Tibial nerve (tissue), 4 donors: ENCODE data around the gene ATN1. TPM values are rescaled to one million over a fixed set of nuclear protein-coding genes. Genes with fewer than 3 reads are reported as not detected.
A peak's percentile ranks its signal among the peaks of the same experiment; 100 is the strongest.

ENCODE experiments used
- DNase-seq, 2 donors: peaks; one replicate each; pipeline ENCODE4 v3.0.0-alpha.2; 2019; ENCODE audit warnings: low spot score in 2 of 2
- H3K27ac ChIP-seq, 4 donors: fragments of 200-600 bp; sonication (generic) in 3 of 4; one replicate each; pipeline ENCODE4 v1.5.1; 2017 to 2019; ENCODE audit warnings: mild to moderate bottlenecking in 1 of 4
- H3K27me3 ChIP-seq, 2 donors: fragments of 200-600 bp; sonication (generic) in 1 of 2; one replicate each; pipeline versions ENCODE4 v1.5.1 to v1.6.0; 2017 to 2019
- H3K36me3 ChIP-seq, 3 donors: fragments of 200-600 bp; sonication (generic); one replicate each; pipeline ENCODE4 v1.5.1; 2018 to 2019
- H3K4me1 ChIP-seq, 4 donors: fragments of 200-600 bp; sonication (generic) in 3 of 4; one replicate each; pipeline ENCODE4 v1.5.1; 2017 to 2019
- H3K4me3 ChIP-seq, 4 donors: fragments of 200-600 bp; sonication (generic) in 3 of 4; one replicate each; pipeline ENCODE4 v1.5.1; 2017 to 2019; ENCODE audit warnings: mild to moderate bottlenecking in 1 of 4, moderate library complexity in 1 of 4
- H3K9me3 ChIP-seq, 4 donors: fragments of 200-600 bp; sonication (generic) in 3 of 4; one replicate each; pipeline ENCODE4 v1.5.1; 2017 to 2019
- EP300 ChIP-seq, 2 donors: sonication (generic); formaldehyde crosslinking; IDR thresholded peaks; one replicate each; pipeline ENCODE4 v1.6.1; 2017; ENCODE audit warnings: antibody characterized with exemption in 2 of 2, mild to moderate bottlenecking in 1 of 2
- POLR2A ChIP-seq, 2 donors: fragments of 450-650 bp; IDR thresholded peaks; one replicate each; pipeline ENCODE4 v1.6.1; 2017; ENCODE audit warnings: antibody characterized with exemption in 2 of 2, mild to moderate bottlenecking in 2 of 2, moderate library complexity in 2 of 2
- WGBS, 2 donors: methylation state at CpG; one replicate each; pipeline ENCODE4 v1.1.5; 2018; 5-methylcytosine and 5-hydroxymethylcytosine counted together
- total RNA-seq, 4 donors: library from RNA; depleted of rRNA; stranded (reverse); fragments of >200 nt; gene quantifications; one replicate each; pipeline ENCODE4 v1.1.0, GENCODE V29; 2016
- TF ChIP-seq, protein P1 (sequence below), 5 experiments: fragments of 200-600 bp in 3 of 5; fragments of 450-650 bp in 2 of 5; sonication (generic) in 3 of 5; IDR thresholded peaks; one replicate each; pipeline ENCODE4 v1.5.1; 2016 to 2019; ENCODE audit warnings: antibody characterized with exemption in 5 of 5, mild to moderate bottlenecking in 3 of 5, moderate library complexity in 2 of 5

Gene ATN1
- total RNA-seq, 4 donors from 2014 or later = 92.2 to 260 (median 123) TPM

DNA sequence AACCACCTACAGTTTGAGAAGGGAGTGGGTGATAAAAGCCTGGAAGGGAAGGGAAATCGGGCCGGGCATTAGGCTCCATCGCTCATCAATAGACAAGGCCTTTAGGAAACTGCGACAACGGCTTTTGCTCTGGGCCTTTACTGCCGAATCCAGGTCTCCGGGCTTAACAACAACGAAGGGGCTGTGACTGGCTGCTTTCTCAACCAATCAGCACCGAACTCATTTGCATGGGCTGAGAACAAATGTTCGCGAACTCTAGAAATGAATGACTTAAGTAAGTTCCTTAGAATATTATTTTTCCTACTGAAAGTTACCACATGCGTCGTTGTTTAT is 15.6 kb downstream of the ATN1 start:
- Histone ChIP-seq H3K36me3 (peaks cover 0 to 48% (median 3%) of the 10 kb centered on the region in 3 donors), H3K4me1 (peaks cover 0 to 60% (median 34%) of the 10 kb centered on the region in 4 donors), H3K9me3 (no peaks in the 10 kb centered on the region), H3K27me3 (no peaks in the 10 kb centered on the region), H3K27ac (peak overlapping the region; percentile 89 to 98 (median 96)), H3K4me3 (peak overlapping the region; percentile 32 to 75 (median 62))
- WGBS, 2 donors = 0 to 1% methylated on average over 13 of the region's 13 CpGs
- peak; percentile 73 to 87 for DNase-seq
- TF ChIP-seq, protein P1, sequence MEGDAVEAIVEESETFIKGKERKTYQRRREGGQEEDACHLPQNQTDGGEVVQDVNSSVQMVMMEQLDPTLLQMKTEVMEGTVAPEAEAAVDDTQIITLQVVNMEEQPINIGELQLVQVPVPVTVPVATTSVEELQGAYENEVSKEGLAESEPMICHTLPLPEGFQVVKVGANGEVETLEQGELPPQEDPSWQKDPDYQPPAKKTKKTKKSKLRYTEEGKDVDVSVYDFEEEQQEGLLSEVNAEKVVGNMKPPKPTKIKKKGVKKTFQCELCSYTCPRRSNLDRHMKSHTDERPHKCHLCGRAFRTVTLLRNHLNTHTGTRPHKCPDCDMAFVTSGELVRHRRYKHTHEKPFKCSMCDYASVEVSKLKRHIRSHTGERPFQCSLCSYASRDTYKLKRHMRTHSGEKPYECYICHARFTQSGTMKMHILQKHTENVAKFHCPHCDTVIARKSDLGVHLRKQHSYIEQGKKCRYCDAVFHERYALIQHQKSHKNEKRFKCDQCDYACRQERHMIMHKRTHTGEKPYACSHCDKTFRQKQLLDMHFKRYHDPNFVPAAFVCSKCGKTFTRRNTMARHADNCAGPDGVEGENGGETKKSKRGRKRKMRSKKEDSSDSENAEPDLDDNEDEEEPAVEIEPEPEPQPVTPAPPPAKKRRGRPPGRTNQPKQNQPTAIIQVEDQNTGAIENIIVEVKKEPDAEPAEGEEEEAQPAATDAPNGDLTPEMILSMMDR (IDR thresholded peaks at IDR 0.05) = no peak
- TF ChIP-seq POLR2A (IDR thresholded peaks at IDR 0.05) = peak in 1 of 2 donors; percentile 51
- no peak for TF ChIP-seq EP300 (IDR thresholded peaks at IDR 0.05)

DNA sequence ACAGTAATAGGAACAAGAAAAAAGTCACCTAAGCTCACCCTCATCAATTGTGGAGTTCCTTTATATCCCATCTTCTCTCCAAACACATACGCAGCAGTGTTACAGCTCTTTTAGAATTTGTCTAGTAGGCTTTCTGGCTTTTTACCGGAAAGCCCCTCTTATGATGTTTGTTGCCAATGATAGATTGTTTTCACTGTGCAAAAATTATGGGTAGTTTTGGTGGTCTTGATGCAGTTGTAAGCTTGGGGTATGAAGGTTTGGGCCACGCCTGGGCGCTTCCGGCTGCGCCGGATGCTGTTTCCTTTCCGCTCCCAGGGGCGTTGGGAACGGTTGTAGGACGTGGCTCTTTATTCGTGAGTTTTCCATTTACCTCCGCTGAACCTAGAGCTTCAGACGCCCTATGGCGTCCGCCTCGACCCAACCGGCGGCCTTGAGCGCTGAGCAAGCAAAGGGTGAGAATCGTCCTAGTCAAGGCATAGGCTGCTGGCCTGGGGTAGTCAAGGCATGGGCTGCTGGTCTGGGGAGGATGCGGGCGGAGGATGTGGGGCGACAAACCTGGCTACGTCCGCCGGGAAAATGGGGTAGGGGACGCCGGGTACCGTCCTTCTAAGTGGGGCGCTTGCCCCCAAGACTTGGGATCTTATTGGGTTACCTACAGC is 16.1 kb downstream of the ATN1 start, which contains the start of the genes C12orf57 and RNU7-1:
C12orf57 (plus strand) TSS at position 301 of the 659 bp plus-strand sequence; CDS start at position 401, 100 bp downstream.
RNU7-1 (plus strand) TSS at position 95 of the 659 bp plus-strand sequence.
- TF ChIP-seq POLR2A (IDR thresholded peaks at IDR 0.05) (peak in 1 of 2 donors; percentile 84), EP300 (IDR thresholded peaks at IDR 0.05) (peak; percentile 58 to 98)
- TF ChIP-seq, protein P1 (IDR thresholded peaks at IDR 0.05) = peak in 1 of 5 experiments; percentile 18
- H3K27ac ChIP-seq = peak within 1 kb of the TSS; percentile 89 to 98 (median 96)
- no peak for DNase-seq
- no peaks in the 10 kb centered on the region for H3K27me3 ChIP-seq
- WGBS, 2 donors = 0% methylated on average over 29 to 31 of the region's 31 CpGs
- no peaks in the 10 kb centered on the region for H3K9me3 ChIP-seq
- peaks cover 0 to 48% (median 3%) of the 10 kb centered on the region in 3 donors for H3K36me3 ChIP-seq
- H3K4me3 ChIP-seq = peak within 1 kb of the TSS; percentile 52 to 81 (median 74)
- peaks cover 0 to 55% (median 29%) of the 10 kb centered on the region in 4 donors for H3K4me1 ChIP-seq

DNA sequence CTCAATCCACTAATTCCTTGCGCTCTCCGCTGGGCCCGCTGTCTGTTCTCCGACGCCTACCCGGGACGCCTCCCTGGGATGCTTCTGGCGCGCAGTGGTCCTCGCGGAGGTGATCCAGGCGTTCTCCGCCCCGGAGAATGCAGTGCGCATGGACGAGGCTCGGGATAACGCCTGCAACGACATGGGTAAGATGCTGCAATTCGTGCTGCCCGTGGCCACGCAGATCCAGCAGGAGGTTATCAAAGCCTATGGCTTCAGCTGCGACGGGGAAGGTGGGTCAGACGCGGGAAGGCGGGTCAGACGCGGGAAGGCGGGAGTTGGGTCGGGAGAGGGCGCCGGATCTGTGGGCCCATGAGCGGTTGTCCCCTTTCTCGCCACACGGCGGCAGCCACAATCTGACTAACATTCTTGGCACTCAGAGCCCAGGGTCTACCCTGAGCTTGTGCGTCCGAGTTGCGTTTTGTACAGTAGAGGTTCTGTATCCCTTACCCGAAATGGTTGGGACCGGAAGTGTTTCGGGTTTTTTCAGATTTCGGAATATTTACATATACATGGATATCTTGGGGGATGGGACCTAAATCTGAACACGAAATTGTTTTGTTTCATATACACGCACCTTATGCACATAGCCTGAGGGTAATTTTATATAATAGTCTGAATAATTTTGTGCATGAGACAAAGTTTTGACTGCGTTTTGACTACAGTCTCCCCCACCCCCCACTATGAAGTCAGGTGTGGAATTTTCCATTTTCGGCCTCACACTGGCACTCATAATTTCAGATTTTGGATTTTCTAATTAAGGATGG is 16.8 kb downstream of the ATN1 start:
- peaks cover 0 to 48% (median 28%) of the 10 kb centered on the region in 4 donors for H3K4me1 ChIP-seq
- peak; percentile 90 to 95 for DNase-seq
- TF ChIP-seq EP300 (IDR thresholded peaks at IDR 0.05) (no peak), POLR2A (IDR thresholded peaks at IDR 0.05) (peak in 1 of 2 donors; percentile 20)
- TF ChIP-seq, protein P1 (IDR thresholded peaks at IDR 0.05) = peak; percentile 76 to 97 (median 89)
- H3K4me3 ChIP-seq = peak overlapping the region; percentile 52 to 81 (median 74)
- no peaks in the 10 kb centered on the region for H3K9me3 ChIP-seq
- WGBS, 2 donors = 2% methylated on average over 31 to 42 of the region's 48 CpGs
- no peaks in the 10 kb centered on the region for H3K27me3 ChIP-seq
- peaks cover 0 to 42% (median 3%) of the 10 kb centered on the region in 3 donors for H3K36me3 ChIP-seq
- peak overlapping the region; percentile 89 to 98 (median 96) for H3K27ac ChIP-seq

DNA sequence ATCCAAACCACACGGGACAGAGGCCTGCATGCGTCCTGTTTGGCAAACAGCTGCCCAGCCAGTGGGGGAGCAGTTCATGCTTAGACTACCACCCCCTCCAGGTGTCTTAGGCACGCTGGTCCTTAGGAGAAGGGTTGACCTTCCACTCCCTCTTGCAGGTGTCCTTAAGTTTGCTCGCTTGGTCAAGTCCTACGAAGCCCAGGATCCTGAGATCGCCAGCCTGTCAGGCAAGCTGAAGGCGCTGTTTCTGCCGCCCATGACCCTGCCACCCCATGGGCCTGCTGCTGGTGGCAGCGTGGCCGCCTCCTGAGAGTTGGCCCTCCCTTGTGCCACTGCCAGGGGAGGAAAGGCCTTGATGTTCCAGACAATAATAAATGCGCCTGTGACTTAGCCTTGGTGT is 17.9 kb downstream of the ATN1 start:
- H3K4me1 ChIP-seq = peaks cover 0 to 48% (median 28%) of the 10 kb centered on the region in 4 donors
- peak overlapping the region in 2 of 4 donors; percentile 67 to 75 for H3K27ac ChIP-seq
- no peaks in the 10 kb centered on the region for H3K9me3 ChIP-seq
- no peak for DNase-seq
- peaks cover 0 to 33% (median 3%) of the 10 kb centered on the region in 3 donors for H3K36me3 ChIP-seq
- no peak overlapping the region for H3K4me3 ChIP-seq
- TF ChIP-seq, protein P1 (IDR thresholded peaks at IDR 0.05) = no peak
- TF ChIP-seq EP300 (IDR thresholded peaks at IDR 0.05) (no peak), POLR2A (IDR thresholded peaks at IDR 0.05) (no peak)
- no peaks in the 10 kb centered on the region for H3K27me3 ChIP-seq
- 71 to 84% methylated on average over 11 of the region's 11 CpGs for WGBS, 2 donors
